Tibial nerve (tissue), 4 donors: ENCODE results near the gene RNF215. TPM values are rescaled to one million over a fixed set of nuclear protein-coding genes. Genes with fewer than 3 reads are reported as not detected.
A peak's percentile ranks its signal among the peaks of the same experiment; 100 is the strongest.

Experiments
- DNase-seq, 2 donors: peaks; one replicate each; pipeline ENCODE4 v3.0.0-alpha.2; 2019; ENCODE audit warnings: low spot score in 2 of 2
- H3K27ac ChIP-seq, 4 donors: fragments of 200-600 bp; sonication (generic) in 3 of 4; one replicate each; pipeline ENCODE4 v1.5.1; 2017 to 2019; ENCODE audit warnings: mild to moderate bottlenecking in 1 of 4
- H3K27me3 ChIP-seq, 2 donors: fragments of 200-600 bp; sonication (generic) in 1 of 2; one replicate each; pipeline versions ENCODE4 v1.5.1 to v1.6.0; 2017 to 2019
- H3K36me3 ChIP-seq, 3 donors: fragments of 200-600 bp; sonication (generic); one replicate each; pipeline ENCODE4 v1.5.1; 2018 to 2019
- H3K4me1 ChIP-seq, 4 donors: fragments of 200-600 bp; sonication (generic) in 3 of 4; one replicate each; pipeline ENCODE4 v1.5.1; 2017 to 2019
- H3K4me3 ChIP-seq, 4 donors: fragments of 200-600 bp; sonication (generic) in 3 of 4; one replicate each; pipeline ENCODE4 v1.5.1; 2017 to 2019; ENCODE audit warnings: mild to moderate bottlenecking in 1 of 4, moderate library complexity in 1 of 4
- H3K9me3 ChIP-seq, 4 donors: fragments of 200-600 bp; sonication (generic) in 3 of 4; one replicate each; pipeline ENCODE4 v1.5.1; 2017 to 2019
- EP300 ChIP-seq, 2 donors: sonication (generic); formaldehyde crosslinking; IDR thresholded peaks; one replicate each; pipeline ENCODE4 v1.6.1; 2017; ENCODE audit warnings: antibody characterized with exemption in 2 of 2, mild to moderate bottlenecking in 1 of 2
- POLR2A ChIP-seq, 2 donors: fragments of 450-650 bp; IDR thresholded peaks; one replicate each; pipeline ENCODE4 v1.6.1; 2017; ENCODE audit warnings: antibody characterized with exemption in 2 of 2, mild to moderate bottlenecking in 2 of 2, moderate library complexity in 2 of 2
- WGBS, 2 donors: methylation state at CpG; one replicate each; pipeline ENCODE4 v1.1.5; 2018; 5-methylcytosine and 5-hydroxymethylcytosine counted together
- total RNA-seq, 4 donors: library from RNA; depleted of rRNA; stranded (reverse); fragments of >200 nt; gene quantifications; one replicate each; pipeline ENCODE4 v1.1.0, GENCODE V29; 2016
- TF ChIP-seq, protein P1 (sequence below), 5 experiments: fragments of 200-600 bp in 3 of 5; fragments of 450-650 bp in 2 of 5; sonication (generic) in 3 of 5; IDR thresholded peaks; one replicate each; pipeline ENCODE4 v1.5.1; 2016 to 2019; ENCODE audit warnings: antibody characterized with exemption in 5 of 5, mild to moderate bottlenecking in 3 of 5, moderate library complexity in 2 of 5

RNF215 gene
- total RNA-seq, 4 donors from 2014 or later = 19.9 to 42.4 (median 25.2) TPM

DNA sequence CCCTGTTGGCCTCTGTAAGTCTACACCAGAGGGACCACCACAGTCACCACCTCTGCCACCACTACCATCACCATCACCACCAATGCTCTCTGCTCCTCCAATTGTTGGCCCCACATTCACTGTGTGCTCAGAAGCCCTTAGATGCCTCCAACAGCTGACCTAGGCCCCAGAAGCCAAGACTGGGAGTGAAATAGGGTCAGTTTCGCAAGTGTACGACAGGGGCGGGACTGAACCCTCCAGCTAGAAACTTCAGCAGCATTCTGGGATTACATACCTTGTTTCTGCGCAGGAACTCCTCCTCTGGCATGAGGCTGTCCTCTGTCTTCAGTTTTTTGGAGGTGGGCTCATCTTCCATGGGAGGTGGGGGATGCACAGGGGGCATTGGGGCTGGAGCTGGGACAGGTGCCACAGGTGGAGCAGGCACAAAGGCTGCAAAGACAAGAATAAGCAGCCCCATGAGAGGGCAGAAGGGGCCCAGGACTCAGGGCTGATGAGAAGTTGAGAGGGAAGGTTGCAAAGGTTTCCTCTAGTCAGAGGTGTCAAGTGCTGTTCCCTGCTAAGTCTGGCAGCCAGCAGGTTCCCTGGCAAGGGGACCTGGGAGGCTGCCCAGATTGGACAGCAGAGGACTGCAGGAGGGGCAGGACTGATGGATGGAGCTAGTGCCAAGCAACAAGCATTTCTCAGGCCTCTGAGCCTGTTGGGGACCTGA lies 50.3 kb downstream of the RNF215 start:
- TF ChIP-seq POLR2A (IDR thresholded peaks at IDR 0.05) (no peak), EP300 (IDR thresholded peaks at IDR 0.05) (no peak)
- TF ChIP-seq, protein P1, sequence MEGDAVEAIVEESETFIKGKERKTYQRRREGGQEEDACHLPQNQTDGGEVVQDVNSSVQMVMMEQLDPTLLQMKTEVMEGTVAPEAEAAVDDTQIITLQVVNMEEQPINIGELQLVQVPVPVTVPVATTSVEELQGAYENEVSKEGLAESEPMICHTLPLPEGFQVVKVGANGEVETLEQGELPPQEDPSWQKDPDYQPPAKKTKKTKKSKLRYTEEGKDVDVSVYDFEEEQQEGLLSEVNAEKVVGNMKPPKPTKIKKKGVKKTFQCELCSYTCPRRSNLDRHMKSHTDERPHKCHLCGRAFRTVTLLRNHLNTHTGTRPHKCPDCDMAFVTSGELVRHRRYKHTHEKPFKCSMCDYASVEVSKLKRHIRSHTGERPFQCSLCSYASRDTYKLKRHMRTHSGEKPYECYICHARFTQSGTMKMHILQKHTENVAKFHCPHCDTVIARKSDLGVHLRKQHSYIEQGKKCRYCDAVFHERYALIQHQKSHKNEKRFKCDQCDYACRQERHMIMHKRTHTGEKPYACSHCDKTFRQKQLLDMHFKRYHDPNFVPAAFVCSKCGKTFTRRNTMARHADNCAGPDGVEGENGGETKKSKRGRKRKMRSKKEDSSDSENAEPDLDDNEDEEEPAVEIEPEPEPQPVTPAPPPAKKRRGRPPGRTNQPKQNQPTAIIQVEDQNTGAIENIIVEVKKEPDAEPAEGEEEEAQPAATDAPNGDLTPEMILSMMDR (IDR thresholded peaks at IDR 0.05) = no peak
- no peaks in the 10 kb centered on the region for H3K27me3 ChIP-seq
- H3K36me3 ChIP-seq = peaks cover 15 to 99% (median 82%) of the 10 kb centered on the region in 3 donors
- no peak for DNase-seq
- no peak overlapping the region for H3K27ac ChIP-seq
- H3K4me1 ChIP-seq = peaks cover 0 to 50% (median 19%) of the 10 kb centered on the region in 4 donors
- no peak overlapping the region for H3K4me3 ChIP-seq
- 92 to 98% methylated on average over 4 of the region's 4 CpGs for WGBS, 2 donors
- H3K9me3 ChIP-seq = no peaks in the 10 kb centered on the region

DNA sequence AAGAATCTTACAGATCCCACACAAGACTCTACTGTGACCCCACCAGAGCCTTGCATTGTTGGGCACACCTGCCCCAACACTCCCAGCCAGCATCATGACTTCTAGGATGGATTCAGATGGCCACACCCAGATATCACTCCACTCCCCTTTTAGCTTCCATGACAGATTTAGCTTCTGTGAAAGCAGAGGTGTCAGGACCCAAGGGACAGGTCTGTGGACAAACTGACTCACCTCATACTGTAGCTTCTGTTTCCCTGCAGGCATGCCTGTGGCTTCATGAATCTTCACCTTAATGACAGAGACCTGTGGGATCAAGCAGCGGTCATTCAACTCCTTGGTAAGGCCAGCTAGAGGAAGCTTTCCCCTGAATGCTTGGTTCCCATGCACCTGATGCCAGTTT lies 52.0 kb downstream of the RNF215 start:
- no peak overlapping the region for H3K27ac ChIP-seq
- peaks cover 18 to 96% (median 67%) of the 10 kb centered on the region in 3 donors for H3K36me3 ChIP-seq
- WGBS, 2 donors = 91 to 100% methylated on average over 1 of the region's 1 CpG
- DNase-seq = no peak
- TF ChIP-seq POLR2A (IDR thresholded peaks at IDR 0.05) = no peak
- TF ChIP-seq, protein P1 (IDR thresholded peaks at IDR 0.05) = no peak
- TF ChIP-seq EP300 (IDR thresholded peaks at IDR 0.05) = no peak
- H3K9me3 ChIP-seq = no peaks in the 10 kb centered on the region
- peaks cover 0 to 36% (median 10%) of the 10 kb centered on the region in 4 donors for H3K4me1 ChIP-seq
- H3K4me3 ChIP-seq = no peak overlapping the region
- no peaks in the 10 kb centered on the region for H3K27me3 ChIP-seq

DNA sequence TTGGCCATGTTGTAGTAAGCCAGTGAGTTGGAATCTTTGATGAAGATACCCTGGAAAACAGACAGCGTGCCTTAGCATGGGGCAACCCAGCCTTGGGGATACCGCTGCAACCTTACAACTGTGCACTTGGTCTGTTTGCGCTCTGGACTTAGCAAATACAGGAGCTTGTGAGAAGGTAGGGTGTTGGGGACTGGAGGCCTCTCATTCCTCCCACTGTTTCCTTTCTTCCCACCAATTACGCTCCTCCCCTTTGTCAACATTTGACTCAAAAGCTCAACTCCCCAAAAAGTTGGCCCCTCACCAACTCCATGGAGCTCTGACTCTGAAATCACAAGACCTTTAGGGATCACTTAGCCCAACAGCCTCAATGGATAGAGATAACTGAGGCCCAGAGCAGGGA lies 52.6 kb downstream of the RNF215 start:
- no peak overlapping the region for H3K4me3 ChIP-seq
- H3K36me3 ChIP-seq = peaks cover 16 to 90% (median 62%) of the 10 kb centered on the region in 3 donors
- no peak overlapping the region for H3K27ac ChIP-seq
- 85 to 94% methylated on average over 4 of the region's 4 CpGs for WGBS, 2 donors
- H3K4me1 ChIP-seq = peaks cover 0 to 30% (median 5%) of the 10 kb centered on the region in 4 donors
- DNase-seq = no peak
- no peaks in the 10 kb centered on the region for H3K27me3 ChIP-seq
- TF ChIP-seq POLR2A (IDR thresholded peaks at IDR 0.05) = no peak
- TF ChIP-seq, protein P1 (IDR thresholded peaks at IDR 0.05) = no peak
- no peak for TF ChIP-seq EP300 (IDR thresholded peaks at IDR 0.05)
- no peaks in the 10 kb centered on the region for H3K9me3 ChIP-seq

DNA sequence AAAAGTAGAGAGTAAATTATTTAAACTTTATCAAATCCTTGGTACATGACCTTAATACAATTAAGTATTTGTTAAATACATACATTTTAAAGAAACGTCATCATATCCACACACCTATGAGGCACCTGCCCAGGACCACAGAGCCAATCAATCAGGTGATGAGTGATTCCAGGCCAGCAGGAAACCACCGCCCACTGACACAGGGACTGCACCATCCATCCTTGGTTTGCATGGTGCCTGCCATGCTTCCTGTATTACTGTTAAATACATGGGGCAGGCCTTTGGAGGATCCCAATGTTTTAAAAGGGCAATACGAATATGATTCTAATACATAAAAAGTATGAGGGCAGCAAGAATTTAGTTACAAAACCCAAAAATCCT lies 53.5 kb downstream of the RNF215 start:
- H3K27me3 ChIP-seq = no peaks in the 10 kb centered on the region
- peaks cover 0 to 20% (median 5%) of the 10 kb centered on the region in 4 donors for H3K4me1 ChIP-seq
- no peaks in the 10 kb centered on the region for H3K9me3 ChIP-seq
- WGBS, 2 donors = 76 to 85% methylated on average over 3 of the region's 3 CpGs
- no peak for DNase-seq
- TF ChIP-seq, protein P1 (IDR thresholded peaks at IDR 0.05) = no peak
- TF ChIP-seq POLR2A (IDR thresholded peaks at IDR 0.05) (no peak), EP300 (IDR thresholded peaks at IDR 0.05) (no peak)
- H3K27ac ChIP-seq = no peak overlapping the region
- no peak overlapping the region for H3K4me3 ChIP-seq
- peaks cover 11 to 81% (median 53%) of the 10 kb centered on the region in 3 donors for H3K36me3 ChIP-seq

DNA sequence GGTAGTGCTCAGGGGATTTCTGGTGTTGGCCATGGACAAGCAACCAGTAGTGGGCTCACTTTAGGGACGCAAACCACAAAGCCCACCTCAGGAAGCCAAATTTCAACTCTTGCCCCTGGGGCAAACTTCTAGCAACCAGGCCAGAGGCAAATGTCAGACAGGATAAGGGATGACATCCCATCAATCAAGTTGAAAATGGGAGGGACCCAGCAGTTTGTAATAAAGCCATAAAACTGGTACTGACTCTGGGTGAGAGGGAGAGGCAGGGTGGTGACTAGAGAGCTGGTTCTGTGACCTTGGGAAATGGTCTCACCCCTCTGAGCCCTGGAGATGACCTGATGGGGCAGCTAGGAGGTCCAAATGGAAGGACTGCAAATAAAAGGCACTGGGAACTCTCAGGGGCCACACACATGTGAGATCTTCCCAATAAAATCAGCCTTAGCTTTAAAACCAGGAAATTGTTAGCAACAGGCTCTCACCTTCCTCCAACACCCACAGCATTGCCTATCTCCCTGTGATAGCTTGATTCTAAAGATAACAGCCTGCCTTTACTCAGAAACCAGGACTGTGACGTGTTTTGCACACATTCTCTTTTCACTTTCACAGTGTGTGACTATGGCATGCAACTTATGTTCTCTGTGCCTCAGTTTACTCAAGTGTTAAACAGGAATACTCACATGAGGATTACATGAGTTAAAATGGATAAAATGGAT lies 54.1 kb downstream of the RNF215 start:
- H3K27ac ChIP-seq = peak overlapping the region in 3 of 4 donors; percentile 31 to 60 (median 55)

More for the DNA sequence above, 54.1 kb downstream of the RNF215 start:
- DNase-seq = no peak
- TF ChIP-seq POLR2A (IDR thresholded peaks at IDR 0.05) = no peak
- TF ChIP-seq, protein P1 (IDR thresholded peaks at IDR 0.05) = no peak
- no peak for TF ChIP-seq EP300 (IDR thresholded peaks at IDR 0.05)
- 70 to 77% methylated on average over 2 of the region's 2 CpGs for WGBS, 2 donors
- Histone ChIP-seq H3K27me3 (no peaks in the 10 kb centered on the region), H3K4me3 (no peak overlapping the region), H3K9me3 (no peaks in the 10 kb centered on the region), H3K36me3 (peaks cover 11 to 79% (median 50%) of the 10 kb centered on the region in 3 donors), H3K4me1 (peaks cover 0 to 16% (median 5%) of the 10 kb centered on the region in 4 donors)
